ENCODE data around the gene RHBDF2. TPM values are rescaled to one million over a fixed set of nuclear protein-coding genes. Genes with fewer than 3 reads are reported as not detected.

The RHBDF2 gene
- total RNA-seq, 1 donor from 2014 or later, result 30.7 TPM

DNA sequence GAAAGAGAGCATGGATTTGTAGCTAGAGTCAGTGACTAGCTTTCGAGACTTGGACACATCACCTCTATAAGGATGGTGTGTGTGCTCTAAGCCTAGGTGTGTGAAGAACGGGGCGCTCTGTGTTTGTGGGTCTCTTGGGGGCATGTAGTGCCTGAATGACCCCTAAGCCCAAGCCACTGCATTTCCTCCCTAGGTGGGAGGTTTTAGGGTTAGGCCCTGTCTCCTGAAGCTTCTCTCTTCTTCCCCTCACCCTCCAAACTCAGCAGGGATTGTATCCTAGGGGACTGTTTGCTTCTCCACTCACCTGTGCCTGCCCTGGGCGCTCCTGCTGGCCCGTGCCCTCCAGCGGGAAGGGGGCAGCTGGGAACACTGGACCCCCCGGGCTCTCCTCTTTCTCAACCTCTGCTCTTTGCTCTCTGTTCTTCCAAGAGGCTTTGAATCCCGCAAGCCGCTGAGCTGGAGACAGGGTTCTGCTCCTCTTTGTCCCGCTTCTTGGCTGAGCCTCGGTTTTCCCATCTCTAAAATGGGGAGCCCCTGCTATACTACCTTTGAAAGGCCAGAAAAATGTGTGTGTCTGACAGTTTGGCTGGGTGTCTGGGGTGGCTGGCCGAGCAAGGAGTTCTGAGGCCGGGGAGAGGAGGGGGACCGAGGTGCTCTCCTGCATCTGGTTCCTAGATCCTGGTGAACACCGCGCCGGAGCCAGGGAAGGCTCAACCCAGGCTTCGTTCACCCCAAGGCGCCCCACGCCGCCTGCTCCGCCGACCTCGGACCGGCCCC lies 35.5 kb upstream of the RHBDF2 start:
- peaks cover 6% of the 10 kb centered on the region for H4K20me1 ChIP-seq (ENCODE audit: insufficient read depth, low read length)
- Mint-ChIP-seq H3K27me3 (ENCODE audit: low read depth, unreplicated experiment) (peaks cover 7% of the 10 kb centered on the region), H3K4me3 (ENCODE audit: unreplicated experiment) (peak overlapping the region; percentile 77), H3K27ac (ENCODE audit: unreplicated experiment) (no peak overlapping the region), H3K36me3 (ENCODE audit: low read depth, unreplicated experiment) (peaks cover 3% of the 10 kb centered on the region), H3K9me3 (ENCODE audit: unreplicated experiment) (no peaks in the 10 kb centered on the region), H3K4me1 (ENCODE audit: low read depth, unreplicated experiment) (peaks cover 23% of the 10 kb centered on the region)
- peak overlapping the region; percentile 80 for H3K4me2 ChIP-seq (ENCODE audit: low read length)
- H3K4me1 ChIP-seq (ENCODE audit: insufficient read depth, low read length), result peaks cover 17% of the 10 kb centered on the region
- no peak for FAIRE-seq
- no peak overlapping the region for H3K4me3 ChIP-seq (ENCODE audit: insufficient read depth, low read depth, low read length)
- no peak for DNase-seq (ENCODE audit: low read depth)
- H3K27ac ChIP-seq (ENCODE audit: low read depth, low read length), result no peak overlapping the region
- no peaks in the 10 kb centered on the region for H3K79me2 ChIP-seq (ENCODE audit: insufficient read depth, low read length)
- TF ChIP-seq EZH2 (IDR thresholded peaks at IDR 0.05; ENCODE audit: insufficient read depth, low read length) (no peak), CTCF (IDR thresholded peaks at IDR 0.05; ENCODE audit: insufficient read depth, low read depth, low read length) (no peak)
- no peaks in the 10 kb centered on the region for H3K9me3 ChIP-seq (ENCODE audit: insufficient read depth, low read depth, low read length)
- H3K9ac ChIP-seq (ENCODE audit: low read length), result no peak overlapping the region
- H2AFZ ChIP-seq (ENCODE audit: low read depth, low read length), result peak overlapping the region; percentile 41
- H3K36me3 ChIP-seq (ENCODE audit: insufficient read depth, low read length), result no peaks in the 10 kb centered on the region
- peaks cover 13% of the 10 kb centered on the region for H3K27me3 ChIP-seq (ENCODE audit: insufficient read depth, low read length)

GRCh38 chr17:76535788-76536510 lies 34.7 kb upstream of the RHBDF2 start:
- no peak overlapping the region for H2AFZ ChIP-seq (ENCODE audit: low read depth, low read length)
- H3K4me3 ChIP-seq (ENCODE audit: insufficient read depth, low read depth, low read length), result no peak overlapping the region
- Mint-ChIP-seq H3K4me3 (ENCODE audit: unreplicated experiment) (peak overlapping the region; percentile 77), H3K27ac (ENCODE audit: unreplicated experiment) (no peak overlapping the region), H3K4me1 (ENCODE audit: low read depth, unreplicated experiment) (peaks cover 19% of the 10 kb centered on the region), H3K36me3 (ENCODE audit: low read depth, unreplicated experiment) (peaks cover 3% of the 10 kb centered on the region), H3K9me3 (ENCODE audit: unreplicated experiment) (no peaks in the 10 kb centered on the region), H3K27me3 (ENCODE audit: low read depth, unreplicated experiment) (peaks cover 7% of the 10 kb centered on the region)
- H3K27me3 ChIP-seq (ENCODE audit: insufficient read depth, low read length), result peaks cover 13% of the 10 kb centered on the region
- H3K4me1 ChIP-seq (ENCODE audit: insufficient read depth, low read length), result peaks cover 14% of the 10 kb centered on the region
- no peak overlapping the region for H3K9ac ChIP-seq (ENCODE audit: low read length)
- FAIRE-seq, result no peak
- TF ChIP-seq CTCF (IDR thresholded peaks at IDR 0.05; ENCODE audit: insufficient read depth, low read depth, low read length) (no peak), EZH2 (IDR thresholded peaks at IDR 0.05; ENCODE audit: insufficient read depth, low read length) (no peak)
- no peaks in the 10 kb centered on the region for H3K36me3 ChIP-seq (ENCODE audit: insufficient read depth, low read length)
- H4K20me1 ChIP-seq (ENCODE audit: insufficient read depth, low read length), result peaks cover 6% of the 10 kb centered on the region
- H3K27ac ChIP-seq (ENCODE audit: low read depth, low read length), result no peak overlapping the region
- H3K4me2 ChIP-seq (ENCODE audit: low read length), result no peak overlapping the region
- H3K79me2 ChIP-seq (ENCODE audit: insufficient read depth, low read length), result no peaks in the 10 kb centered on the region
- DNase-seq (ENCODE audit: low read depth), result no peak
- no peaks in the 10 kb centered on the region for H3K9me3 ChIP-seq (ENCODE audit: insufficient read depth, low read depth, low read length)
